Midbrain (tissue), 1 donor: Measurements from ENCODE around the gene STX18.

Source experiments
- DNase-seq: peaks from one replicate; lab custom pipeline; 2025; lab: John Stamatoyannopoulos, UW

Gene STX18

DNA sequence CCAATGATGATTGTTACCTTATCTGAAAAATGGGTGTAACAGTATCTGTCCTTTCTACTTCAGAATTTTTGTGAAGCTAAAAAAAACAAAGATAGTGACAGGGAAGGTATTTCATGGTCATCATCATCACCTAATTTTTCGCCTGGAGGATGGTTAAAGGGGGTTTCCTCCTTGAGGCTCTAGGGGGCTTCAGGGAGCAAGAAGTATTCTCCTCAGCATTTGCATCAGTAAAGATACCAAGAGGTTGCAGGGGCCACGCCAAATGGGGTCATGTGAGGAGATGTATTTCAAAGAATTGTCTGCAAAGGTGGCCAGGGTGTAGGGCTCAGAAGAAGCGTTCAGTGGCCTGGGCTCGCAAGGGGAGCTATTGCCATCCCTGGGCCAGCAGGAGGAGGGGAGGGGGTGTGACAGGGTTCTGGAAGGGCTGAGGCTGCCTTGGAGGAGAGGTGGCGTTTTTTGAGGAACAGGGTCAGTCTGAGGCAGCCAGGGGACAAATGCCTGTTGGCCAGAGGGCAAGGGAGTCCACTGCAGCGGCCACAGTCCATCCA, 162.2 kb downstream of the STX18 start:
- DNase-seq, result no peak

DNA sequence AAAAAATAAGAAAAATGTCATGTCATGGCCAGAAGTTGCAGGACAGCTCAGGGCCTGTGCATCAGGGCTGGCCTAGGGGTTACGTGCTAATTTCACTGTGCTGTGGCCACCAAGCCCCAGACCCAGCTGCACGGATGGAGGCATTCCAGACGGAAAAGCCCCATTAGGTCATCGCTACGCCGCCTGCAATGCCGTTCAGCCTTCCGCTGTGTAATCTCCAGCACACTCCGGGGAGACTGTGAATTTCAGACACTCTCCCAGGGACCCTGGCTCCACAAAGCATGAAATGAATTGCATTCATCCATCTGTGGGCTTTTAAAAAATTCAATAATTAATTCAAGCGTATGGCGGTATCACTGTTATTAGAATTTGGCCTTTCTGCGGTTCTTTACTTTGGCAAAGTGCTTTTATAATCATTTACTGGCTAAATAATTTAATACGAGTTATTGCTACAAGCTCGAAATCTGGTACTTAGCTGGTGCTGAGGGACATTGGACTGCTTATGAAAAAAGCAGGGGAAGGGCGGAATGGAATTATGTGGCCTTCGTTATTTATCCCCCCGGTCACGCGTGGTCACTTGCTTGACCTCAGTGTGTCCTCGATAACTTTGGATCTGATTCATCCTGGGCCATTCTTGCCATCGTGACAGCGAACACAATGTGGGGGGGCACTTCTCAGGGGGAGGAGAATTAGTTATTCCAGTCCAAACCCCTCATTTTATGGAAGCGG, 164.0 kb downstream of the STX18 start:
- no peak for DNase-seq

DNA sequence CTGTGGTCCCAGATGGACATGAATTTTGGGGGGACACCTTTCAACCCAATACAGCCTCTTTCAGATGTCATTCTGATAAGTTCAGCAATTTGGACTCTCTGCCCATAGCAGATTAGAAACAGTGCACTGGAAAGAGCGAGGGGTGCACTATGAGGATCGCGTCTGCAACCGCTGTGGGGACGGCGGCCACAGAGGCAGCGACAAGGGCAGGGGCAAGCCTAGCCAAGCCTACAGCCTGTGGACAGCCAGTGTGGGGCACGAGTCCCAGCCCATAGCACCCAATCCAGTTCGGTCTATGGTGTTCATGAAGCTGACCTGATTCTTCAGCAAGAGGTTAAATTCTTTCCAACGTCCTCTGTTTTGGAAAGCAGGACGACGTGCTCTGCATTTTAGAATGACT, 164.7 kb downstream of the STX18 start:
- no peak for DNase-seq

DNA sequence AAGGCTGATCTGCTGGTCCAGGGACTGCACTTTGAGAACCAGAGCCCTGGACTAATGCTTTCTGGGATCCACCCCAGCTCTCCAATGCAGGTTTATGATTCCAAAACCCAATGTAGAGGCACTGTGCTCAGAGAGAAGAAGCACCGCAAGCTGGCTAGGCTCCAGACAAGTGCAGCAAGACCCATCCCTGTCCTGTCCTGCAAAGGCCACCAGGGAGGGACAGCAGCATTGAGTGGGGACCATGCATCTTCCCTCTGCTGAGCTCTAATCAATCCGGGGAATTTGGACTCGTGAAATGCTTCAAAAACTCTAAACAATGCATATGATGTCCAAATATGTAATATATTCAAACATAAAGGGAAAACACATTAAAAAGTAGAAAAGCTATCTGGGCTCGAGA, 165.8 kb downstream of the STX18 start:
- DNase-seq, result no peak

DNA sequence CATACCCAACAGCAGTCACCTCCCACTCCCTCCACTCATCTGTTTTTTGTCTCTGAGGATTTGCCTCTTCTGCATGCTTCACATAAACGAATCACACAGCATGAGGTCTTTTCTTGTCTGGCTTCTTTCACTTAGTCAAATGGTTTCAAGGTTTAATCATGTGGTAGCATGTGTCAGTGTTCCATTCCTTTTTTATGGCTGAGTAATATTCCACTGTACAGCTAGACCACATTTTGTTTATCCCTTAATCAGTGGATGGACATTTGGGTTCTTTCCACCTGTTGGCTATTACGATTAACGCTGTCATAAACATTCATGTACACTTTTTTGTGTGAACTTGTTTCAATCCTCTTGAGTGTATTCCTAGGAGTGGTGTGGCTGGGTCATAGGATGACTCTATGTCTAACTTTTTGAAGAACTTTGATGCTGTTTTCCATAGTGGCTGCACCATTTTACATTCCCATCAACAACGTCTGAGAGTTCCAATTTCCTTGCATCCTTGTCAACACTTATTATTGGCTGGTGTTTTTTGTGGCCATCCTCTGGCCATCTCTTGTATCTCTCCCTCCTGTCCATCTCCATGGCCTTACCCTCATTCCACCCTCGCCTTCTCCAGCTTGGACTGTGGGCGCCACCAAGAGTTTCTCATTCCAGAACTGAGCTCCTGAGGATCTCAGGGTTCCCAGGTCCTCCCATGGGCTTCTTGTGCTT, 167.3 kb downstream of the STX18 start:
- DNase-seq, result no peak
